HepG2 (cell line): Measurements from ENCODE around the gene FDPS. TPM values are rescaled to one million over a fixed set of nuclear protein-coding genes. Genes with fewer than 3 reads are reported as not detected.
A peak's percentile ranks its signal among the peaks of the same experiment; 100 is the strongest.

Experiments
- ATAC-seq: fragments of 200-7000 bp; cut with Tn5 transposase; 3 replicates; pipeline ENCODE4 v1.9.1; 2020; ENCODE audit warnings: mild to moderate bottlenecking, moderate library complexity
- BruUV-seq: library from RNA; stranded (reverse); fragments of 400-500 nt; replicated peaks from 2 replicates; lab custom pipeline; 2021; lab: Mats Ljungman, UMichigan
- CTCF ChIA-PET: fragments of 300-600 bp; formaldehyde crosslinking; extraction: SDS; loops from one replicate; lab custom pipeline; 2021; ENCODE audit warnings: low total read pairs, inconsistent platforms, low intra/inter-chr PET ratio; lab: Yijun Ruan, JAX
- POLR2A ChIA-PET: fragments of 350-600 bp; sonication (Branson Sonifier 250); formaldehyde crosslinking; loops from one replicate; lab custom pipeline; 2020; ENCODE audit warnings: antibody characterized with exemption, inconsistent platforms; lab: Yijun Ruan, JAX
- DNase-seq: peaks from one replicate; pipeline ENCODE4 v3.0.0-alpha.2; 2015; ENCODE audit warnings: low spot score
- FAIRE-seq: peaks from 3 replicates; lab custom pipeline; 2011; peaks lifted over from hg19 to GRCh38; lab: Jason Lieb, UNC
- H2AFZ ChIP-seq: one replicate; pipeline ENCODE4 v1.6.1; 2011; ENCODE audit warnings: low read length, inconsistent platforms
- H3K27ac ChIP-seq: fragments of 300-600 bp; 3 replicates; pipeline ENCODE4 v1.8.0; 2011; ENCODE audit warnings: mixed run types, mild to moderate bottlenecking, mixed read lengths, low read length, inconsistent platforms; ENCODE audit not compliant: insufficient read depth; ENCODE audit errors: extremely low read length
- H3K27me3 ChIP-seq, 2 experiments: fragments of 200-600 bp in 1 of 2; 2 replicates in 1 of 2; 3 replicates in 1 of 2; pipeline versions ENCODE4 v1.6.0 to v1.8.0; 2011; ENCODE audit warnings: low read length in 2 of 2, mild to moderate bottlenecking in 2 of 2, moderate library complexity in 2 of 2, inconsistent platforms in 1 of 2; ENCODE audit not compliant: insufficient read depth in 2 of 2, control insufficient read depth in 1 of 2
- H3K36me3 ChIP-seq, 2 experiments: fragments of 200-600 bp in 1 of 2; replicated peaks in 1 of 2; 2 replicates in 1 of 2; 3 replicates in 1 of 2; pipeline versions ENCODE4 v1.5.1 to v1.8.0; 2011; ENCODE audit warnings: low read length in 2 of 2, inconsistent platforms in 1 of 2; ENCODE audit not compliant: insufficient read depth in 2 of 2, control insufficient read depth in 1 of 2
- H3K4me1 ChIP-seq: 2 replicates; pipeline ENCODE4 v1.5.1; 2012; ENCODE audit warnings: low read length, inconsistent platforms; ENCODE audit not compliant: insufficient read depth
- H3K4me2 ChIP-seq: 2 replicates; pipeline ENCODE4 v1.6.0; 2011; ENCODE audit warnings: low read depth, low read length, inconsistent platforms
- H3K4me3 ChIP-seq, 3 experiments: fragments of 200-600 bp in 1 of 3; sonication (generic), shearing (Covaris generic) in 1 of 3; replicated peaks in 1 of 3; 2 replicates each; pipeline ENCODE4 v1.5.1; 2011 to 2016; ENCODE audit warnings: low read length in 3 of 3, inconsistent platforms in 2 of 3, low read depth in 2 of 3, mild to moderate bottlenecking in 2 of 3, control low read depth in 1 of 3, mixed read lengths in 1 of 3; ENCODE audit not compliant: insufficient read depth in 1 of 3
- H3K79me2 ChIP-seq: one replicate; pipeline ENCODE4 v1.6.1; 2011; ENCODE audit warnings: low read length, inconsistent platforms; ENCODE audit not compliant: insufficient read depth
- H3K9ac ChIP-seq: 2 replicates; pipeline ENCODE4 v1.6.0; 2011; ENCODE audit warnings: mild to moderate bottlenecking, low read depth, low read length, inconsistent platforms; ENCODE audit not compliant: insufficient read depth
- H3K9me3 ChIP-seq: 2 replicates; pipeline ENCODE4 v1.5.1; 2012; ENCODE audit warnings: mild to moderate bottlenecking, low read length
- H4K20me1 ChIP-seq: 2 replicates; pipeline ENCODE4 v1.6.0; 2011; ENCODE audit warnings: inconsistent platforms, mild to moderate bottlenecking, low read length, moderate library complexity; ENCODE audit not compliant: insufficient read depth
- EED ChIP-seq: sonication (generic); formaldehyde crosslinking; IDR thresholded peaks from 2 replicates; pipeline ENCODE4 v1.5.0; 2020; ENCODE audit warnings: mild to moderate bottlenecking, missing genetic modification reagents
- FIP1L1 ChIP-seq: fragments of 200-400 bp; formaldehyde crosslinking; IDR thresholded peaks from 2 replicates; pipeline ENCODE4 v1.6.1; 2018; ENCODE audit warnings: low read depth, mild to moderate bottlenecking, low read length, moderate library complexity, borderline replicate concordance; ENCODE audit not compliant: insufficient read depth
- NR2F6 ChIP-seq, 2 experiments: IDR thresholded peaks; 2 replicates each; pipeline ENCODE4 v1.6.1; 2016; ENCODE audit warnings: antibody characterized with exemption in 1 of 2, mild to moderate bottlenecking in 1 of 2
- SIX1 ChIP-seq: sonication (generic); formaldehyde crosslinking; IDR thresholded peaks from 2 replicates; pipeline ENCODE4 v1.4.0; 2020; ENCODE audit warnings: missing genetic modification reagents, borderline replicate concordance
- SMARCC2 ChIP-seq: fragments of 450-650 bp; IDR thresholded peaks from 2 replicates; pipeline ENCODE4 v1.6.1; 2017; ENCODE audit warnings: antibody characterized with exemption, mild to moderate bottlenecking
- SP140L ChIP-seq: sonication (generic); formaldehyde crosslinking; IDR thresholded peaks from 2 replicates; pipeline ENCODE4 v1.4.0; 2020; ENCODE audit warnings: missing genetic modification reagents, borderline replicate concordance
- SYNCRIP ChIP-seq: fragments of 200-400 bp; formaldehyde crosslinking; IDR thresholded peaks from 2 replicates; pipeline ENCODE4 v1.6.1; 2018; ENCODE audit warnings: mild to moderate bottlenecking, low read depth, low read length; ENCODE audit not compliant: insufficient read depth
- TAF1 ChIP-seq: sonication (generic); formaldehyde crosslinking; IDR thresholded peaks from 2 replicates; pipeline ENCODE4 v1.4.0; 2020; ENCODE audit warnings: missing genetic modification reagents
- ZBTB38 ChIP-seq: sonication (generic); formaldehyde crosslinking; IDR thresholded peaks from 2 replicates; pipeline ENCODE4 v1.5.1; 2020; ENCODE audit warnings: mild to moderate bottlenecking, missing genetic modification reagents
- ZNF205 ChIP-seq: IDR thresholded peaks from 2 replicates; pipeline ENCODE4 v1.6.1; 2018; ENCODE audit warnings: missing biosample characterization, missing genetic modification reagents
- ZNF431 ChIP-seq: sonication (generic); formaldehyde crosslinking; IDR thresholded peaks from 2 replicates; pipeline ENCODE4 v1.9.0; 2022; ENCODE audit warnings: missing genetic modification reagents, low read depth, mild to moderate bottlenecking, borderline replicate concordance
- ZNF639 ChIP-seq: conservative IDR thresholded peaks from 2 replicates; pipeline ENCODE4 v1.6.1; 2018; ENCODE audit warnings: missing genetic modification reagents
- ZNF737 ChIP-seq: sonication (generic); formaldehyde crosslinking; IDR thresholded peaks from 2 replicates; pipeline ENCODE4 v1.5.0; 2020; ENCODE audit warnings: missing genetic modification reagents, mild to moderate bottlenecking, borderline replicate concordance
- WGBS: methylation state at CpG from one replicate; pipeline ENCODE4 v1.1.6; 2017; ENCODE audit warnings: low lambda C conversion rate; 5-methylcytosine and 5-hydroxymethylcytosine counted together
- in situ Hi-C: cut with HindIII; loops from 2 replicates; pipeline ENCODE4 v1.10.0; 2017; ENCODE audit warnings: low pct_unique_long_range_greater_than_20kb; ENCODE audit not compliant: extremely low pct_ligation_motif_present
- intact Hi-C: fragments of 100-400 bp; cut with micrococcal nuclease; formaldehyde crosslinking; loops from one replicate; pipeline ENCODE4 v1.10.0; 2022; ENCODE audit not compliant: unreplicated experiment
- polyA plus RNA-seq, 8 experiments: library from polyadenylated mRNA; depleted of rRNA in 3 of 8; stranded (reverse) in 7 of 8; unstranded in 1 of 8; fragments of >200 nt; fragmentation: Illumina TruSeq in 4 of 8; extraction: Trizol in 4 of 8; gene quantifications; 2 replicates each; pipeline versions ENCODE4 v1.2.1 to v1.2.3, GENCODE V29; 2011 to 2016; ENCODE audit warnings: low read depth in 4 of 8, missing spikeins in 1 of 8, mixed read lengths in 1 of 8; ENCODE audit not compliant: insufficient read depth in 1 of 8
- total RNA-seq, 5 experiments: library from RNA; depleted of rRNA; stranded (reverse); fragments of >200 nt; fragmentation: Illumina TruSeq; extraction: Trizol; gene quantifications; 2 replicates each; pipeline ENCODE4 v1.2.3, GENCODE V29; 2016; ENCODE audit warnings: low read depth in 1 of 5
- TF ChIP-seq, protein P1 (sequence below): sonication (generic); formaldehyde crosslinking; IDR thresholded peaks from 2 replicates; pipeline ENCODE4 v1.4.0; 2020; ENCODE audit warnings: missing genetic modification reagents, low read depth, mild to moderate bottlenecking, borderline replicate concordance
- TF ChIP-seq, protein P2 (sequence below): sonication (generic); formaldehyde crosslinking; IDR thresholded peaks from 2 replicates; pipeline ENCODE4 v1.9.0; 2021; ENCODE audit warnings: missing genetic modification reagents, borderline replicate concordance
- TF ChIP-seq, protein P3 (sequence below): sonication (generic); formaldehyde crosslinking; IDR thresholded peaks from 2 replicates; pipeline ENCODE4 v1.4.0; 2020; ENCODE audit warnings: missing genetic modification reagents
- TF ChIP-seq, protein P4 (sequence below): sonication (generic); formaldehyde crosslinking; IDR thresholded peaks from 2 replicates; pipeline ENCODE4 v1.5.1; 2020; ENCODE audit warnings: missing genetic modification reagents, mild to moderate bottlenecking, borderline replicate concordance

The FDPS gene
- total and polyA plus RNA-seq, 2 of the 13 experiments (the other 11 are each of a cell fraction or from before 2014, with no cell fraction given) = 264 to 519 TPM

DNA sequence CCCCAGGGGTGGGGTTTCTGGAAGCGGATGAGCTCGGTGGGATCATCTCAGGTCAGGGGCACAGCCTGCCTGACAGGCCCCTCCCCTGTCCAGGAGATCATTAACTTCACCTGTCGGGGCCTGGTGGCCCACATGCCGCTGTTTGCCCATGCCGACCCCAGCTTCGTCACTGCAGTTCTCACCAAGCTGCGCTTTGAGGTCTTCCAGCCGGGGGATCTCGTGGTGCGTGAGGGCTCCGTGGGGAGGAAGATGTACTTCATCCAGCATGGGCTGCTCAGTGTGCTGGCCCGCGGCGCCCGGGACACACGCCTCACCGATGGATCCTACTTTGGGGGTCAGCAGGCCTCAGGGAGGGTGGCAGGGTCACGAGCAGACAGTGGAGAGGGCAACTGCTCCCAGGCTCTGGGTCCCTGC, 23.0 kb upstream of the FDPS start (continued):
- TF ChIP-seq NR2F6 (IDR thresholded peaks at IDR 0.05) = no peak
- TF ChIP-seq NR2F6 (CRISPR knock-in tag; IDR thresholded peaks at IDR 0.05) = 0 out of 2 replicates have a peak, but pooled peaks have one; percentile 26
- TF ChIP-seq ZNF431 (CRISPR knock-in tag) = 0 out of 2 replicates have a peak, but pooled peaks have one; percentile 24
- TF ChIP-seq, protein P1, sequence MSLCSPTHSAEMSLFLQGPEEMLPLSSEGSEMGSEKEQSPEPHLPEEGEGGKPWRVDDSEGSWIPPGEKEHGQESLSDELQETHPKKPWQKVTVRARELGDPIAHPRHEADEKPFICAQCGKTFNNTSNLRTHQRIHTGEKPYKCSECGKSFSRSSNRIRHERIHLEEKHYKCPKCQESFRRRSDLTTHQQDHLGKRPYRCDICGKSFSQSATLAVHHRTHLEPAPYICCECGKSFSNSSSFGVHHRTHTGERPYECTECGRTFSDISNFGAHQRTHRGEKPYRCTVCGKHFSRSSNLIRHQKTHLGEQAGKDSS (CRISPR knock-in tag) = 0 out of 2 replicates have a peak, but pooled peaks have one; percentile 56

DNA sequence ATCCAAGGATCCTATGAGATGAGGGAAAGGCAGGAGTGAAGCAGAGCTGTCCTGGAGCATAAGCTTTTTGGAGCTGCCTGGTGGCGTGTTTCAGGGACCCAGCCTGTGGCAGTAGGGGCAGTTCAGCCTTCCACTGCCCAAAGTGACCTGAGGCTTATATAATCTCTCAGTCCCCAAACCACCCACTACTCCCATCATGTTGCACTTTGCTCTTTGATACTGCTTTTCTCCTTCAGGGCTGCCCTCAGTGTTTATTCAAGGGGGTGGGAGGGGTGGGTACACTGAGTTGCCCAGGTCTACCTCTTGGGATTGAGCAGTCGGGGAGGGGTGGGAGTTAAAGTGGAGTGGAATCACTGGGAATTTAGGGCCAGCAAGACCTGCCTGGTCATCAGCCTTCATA, 22.1 kb upstream of the FDPS start:
- peak overlapping the region; percentile 62 for H3K4me2 ChIP-seq
- FAIRE-seq = peak; percentile 81
- intact Hi-C loops (no loop called here), in situ Hi-C loops (no loop called here)
- no peaks in the 10 kb centered on the region for H3K79me2 ChIP-seq
- DNase-seq = peak; percentile 62
- peak overlapping the region; percentile 73 for H3K27ac ChIP-seq
- no peak overlapping the region for H3K9ac ChIP-seq
- no TSS peak for BruUV-seq
- no peak overlapping the region for H2AFZ ChIP-seq
- H3K4me3 ChIP-seq = peak overlapping the region in 1 of 3 experiments; percentile 12; a peak in 1 of 6 replicates
- 24% methylated on average over 1 of the region's 2 CpGs for WGBS
- no peaks in the 10 kb centered on the region for H4K20me1 ChIP-seq
- CTCF ChIA-PET = no interaction called here
- peaks cover 0 to 2% of the 10 kb centered on the region in 2 experiments; a peak in 1 of 5 replicates for H3K36me3 ChIP-seq
- H3K4me1 ChIP-seq = peaks cover 40% of the 10 kb centered on the region
- POLR2A ChIA-PET = interaction anchor here (1.0 to 2.3 kb wide), 6 partner anchors 14 to 37 kb away, joined by 3 to 21 read pairs (median 10); partner anchors contain the start of genes CLK2, FDPS, PKLR and SCAMP3
- ATAC-seq = peak; percentile 61
- no peaks in the 10 kb centered on the region for H3K9me3 ChIP-seq
- no peaks in the 10 kb centered on the region for H3K27me3 ChIP-seq
- TF ChIP-seq SMARCC2 = no peak
- TF ChIP-seq, protein P2, sequence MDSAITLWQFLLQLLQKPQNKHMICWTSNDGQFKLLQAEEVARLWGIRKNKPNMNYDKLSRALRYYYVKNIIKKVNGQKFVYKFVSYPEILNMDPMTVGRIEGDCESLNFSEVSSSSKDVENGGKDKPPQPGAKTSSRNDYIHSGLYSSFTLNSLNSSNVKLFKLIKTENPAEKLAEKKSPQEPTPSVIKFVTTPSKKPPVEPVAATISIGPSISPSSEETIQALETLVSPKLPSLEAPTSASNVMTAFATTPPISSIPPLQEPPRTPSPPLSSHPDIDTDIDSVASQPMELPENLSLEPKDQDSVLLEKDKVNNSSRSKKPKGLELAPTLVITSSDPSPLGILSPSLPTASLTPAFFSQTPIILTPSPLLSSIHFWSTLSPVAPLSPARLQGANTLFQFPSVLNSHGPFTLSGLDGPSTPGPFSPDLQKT (CRISPR knock-in tag) = no peak
- no peak for TF ChIP-seq ZBTB38 (CRISPR knock-in tag)
- no peak for TF ChIP-seq EED
- no peak for TF ChIP-seq ZNF205 (CRISPR knock-in tag)
- TF ChIP-seq, protein P3, sequence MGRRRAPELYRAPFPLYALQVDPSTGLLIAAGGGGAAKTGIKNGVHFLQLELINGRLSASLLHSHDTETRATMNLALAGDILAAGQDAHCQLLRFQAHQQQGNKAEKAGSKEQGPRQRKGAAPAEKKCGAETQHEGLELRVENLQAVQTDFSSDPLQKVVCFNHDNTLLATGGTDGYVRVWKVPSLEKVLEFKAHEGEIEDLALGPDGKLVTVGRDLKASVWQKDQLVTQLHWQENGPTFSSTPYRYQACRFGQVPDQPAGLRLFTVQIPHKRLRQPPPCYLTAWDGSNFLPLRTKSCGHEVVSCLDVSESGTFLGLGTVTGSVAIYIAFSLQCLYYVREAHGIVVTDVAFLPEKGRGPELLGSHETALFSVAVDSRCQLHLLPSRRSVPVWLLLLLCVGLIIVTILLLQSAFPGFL (CRISPR knock-in tag) = no peak
- no peak for TF ChIP-seq ZNF639 (CRISPR knock-in tag)
- TF ChIP-seq SYNCRIP = no peak
- no peak for TF ChIP-seq ZNF737 (CRISPR knock-in tag)
- TF ChIP-seq FIP1L1 = no peak
- TF ChIP-seq SIX1 (CRISPR knock-in tag) = no peak
- no peak for TF ChIP-seq TAF1 (CRISPR knock-in tag)
- TF ChIP-seq, protein P4, sequence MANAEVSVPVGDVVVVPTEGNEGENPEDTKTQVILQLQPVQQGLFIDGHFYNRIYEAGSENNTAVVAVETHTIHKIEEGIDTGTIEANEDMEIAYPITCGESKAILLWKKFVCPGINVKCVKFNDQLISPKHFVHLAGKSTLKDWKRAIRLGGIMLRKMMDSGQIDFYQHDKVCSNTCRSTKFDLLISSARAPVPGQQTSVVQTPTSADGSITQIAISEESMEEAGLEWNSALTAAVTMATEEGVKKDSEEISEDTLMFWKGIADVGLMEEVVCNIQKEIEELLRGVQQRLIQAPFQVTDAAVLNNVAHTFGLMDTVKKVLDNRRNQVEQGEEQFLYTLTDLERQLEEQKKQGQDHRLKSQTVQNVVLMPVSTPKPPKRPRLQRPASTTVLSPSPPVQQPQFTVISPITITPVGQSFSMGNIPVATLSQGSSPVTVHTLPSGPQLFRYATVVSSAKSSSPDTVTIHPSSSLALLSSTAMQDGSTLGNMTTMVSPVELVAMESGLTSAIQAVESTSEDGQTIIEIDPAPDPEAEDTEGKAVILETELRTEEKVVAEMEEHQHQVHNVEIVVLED (CRISPR knock-in tag) = no peak
- no peak for TF ChIP-seq SP140L (CRISPR knock-in tag)
